HEK293 (cell line): ENCODE results near the gene DRC1.

Source experiments
- CTCF ChIA-PET: fragments of 350-600 bp; formaldehyde crosslinking; extraction: SDS; loops from one replicate; lab custom pipeline; 2021; ENCODE audit warnings: antibody characterized with exemption; lab: Yijun Ruan, JAX
- POLR2A ChIA-PET: fragments of 300-600 bp; formaldehyde crosslinking; extraction: SDS; loops from one replicate; lab custom pipeline; 2020; ENCODE audit warnings: antibody characterized with exemption, inconsistent platforms; lab: Yijun Ruan, JAX
- H3K27ac ChIP-seq: fragments of 200-500 bp; sonication (Bioruptor generic); 2 replicates; pipeline ENCODE4 v1.5.1; 2014; ENCODE audit warnings: low read depth, low read length, control low read depth, inconsistent platforms; ENCODE audit errors: extremely low read depth
- H3K36me3 ChIP-seq, 2 experiments: fragments of 200-500 bp in 1 of 2; sonication (Bioruptor generic) in 1 of 2; 1 replicate in 1 of 2; 2 replicates in 1 of 2; pipeline ENCODE4 v1.5.1; 2014 to 2017; ENCODE audit warnings: inconsistent platforms in 2 of 2, low read length in 2 of 2; ENCODE audit not compliant: control insufficient read depth in 2 of 2, insufficient read depth in 1 of 2
- H3K4me1 ChIP-seq: fragments of 200-500 bp; sonication (Bioruptor generic); 2 replicates; pipeline ENCODE4 v1.5.1; 2014; ENCODE audit warnings: mild to moderate bottlenecking, low read length, inconsistent platforms; ENCODE audit not compliant: control insufficient read depth, insufficient read depth
- H3K4me3 ChIP-seq: 2 replicates; pipeline ENCODE4 v1.5.1; 2011; ENCODE audit warnings: low read depth, mild to moderate bottlenecking, control low read depth, low read length, moderate library complexity
- H3K9me3 ChIP-seq: fragments of 200-500 bp; sonication (Bioruptor generic); 2 replicates; pipeline ENCODE4 v1.5.1; 2014; ENCODE audit warnings: low read depth, low read length, inconsistent platforms; ENCODE audit not compliant: control insufficient read depth, insufficient read depth
- EGR2 ChIP-seq: fragments of 450-650 bp; formaldehyde crosslinking; IDR thresholded peaks from 2 replicates; pipeline ENCODE4 v1.5.1; 2016; ENCODE audit warnings: low read depth, missing biosample characterization, missing genetic modification characterization
- GLIS1 ChIP-seq: fragments of 450-650 bp; formaldehyde crosslinking; IDR thresholded peaks from 2 replicates; pipeline ENCODE4 v1.5.1; 2016; ENCODE audit warnings: missing biosample characterization, missing genetic modification characterization
- KLF16 ChIP-seq: fragments of 450-650 bp; formaldehyde crosslinking; IDR thresholded peaks from 2 replicates; pipeline ENCODE4 v1.5.1; 2017; ENCODE audit warnings: missing biosample characterization, missing genetic modification characterization
- MZF1 ChIP-seq: fragments of 450-650 bp; formaldehyde crosslinking; IDR thresholded peaks from 2 replicates; pipeline ENCODE4 v1.5.1; 2017; ENCODE audit warnings: missing biosample characterization, missing genetic modification characterization, borderline replicate concordance
- PRDM1 ChIP-seq: fragments of 450-650 bp; formaldehyde crosslinking; IDR thresholded peaks from 2 replicates; pipeline ENCODE4; 2016; ENCODE audit warnings: missing biosample characterization, missing genetic modification characterization
- ZBTB8A ChIP-seq: fragments of 450-650 bp; formaldehyde crosslinking; IDR thresholded peaks from 2 replicates; pipeline ENCODE4 v1.5.1; 2016; ENCODE audit warnings: missing biosample characterization, missing genetic modification characterization
- ZNF184 ChIP-seq: fragments of 450-650 bp; IDR thresholded peaks from 2 replicates; pipeline ENCODE4 v1.5.1; 2018; ENCODE audit warnings: missing biosample characterization, mild to moderate bottlenecking, missing genetic modification characterization
- ZNF202 ChIP-seq: fragments of 450-650 bp; formaldehyde crosslinking; IDR thresholded peaks from 2 replicates; pipeline ENCODE4 v1.5.1; 2016; ENCODE audit warnings: missing biosample characterization, missing genetic modification characterization, borderline replicate concordance
- ZNF239 ChIP-seq: fragments of 450-650 bp; formaldehyde crosslinking; IDR thresholded peaks from 2 replicates; pipeline ENCODE4 v1.5.1; 2016; ENCODE audit warnings: missing biosample characterization, missing genetic modification characterization
- ZNF274 ChIP-seq, 2 experiments: fragments of 200-500 bp in 1 of 2; fragments of 450-650 bp in 1 of 2; sonication (Bioruptor generic) in 1 of 2; formaldehyde crosslinking in 1 of 2; IDR thresholded peaks; 2 replicates each; pipeline versions ENCODE4 v1.5.1 to v1.6.1; 2014 to 2016; ENCODE audit warnings: borderline replicate concordance in 1 of 2, inconsistent platforms in 1 of 2, low read length in 1 of 2, missing biosample characterization in 1 of 2, missing genetic modification characterization in 1 of 2
- ZNF311 ChIP-seq: fragments of 450-650 bp; formaldehyde crosslinking; IDR thresholded peaks from 2 replicates; pipeline ENCODE4 v1.5.1; 2017; ENCODE audit warnings: missing biosample characterization, missing genetic modification characterization, borderline replicate concordance
- ZNF324 ChIP-seq: fragments of 450-650 bp; formaldehyde crosslinking; IDR thresholded peaks from 2 replicates; pipeline ENCODE4 v1.5.1; 2016; ENCODE audit warnings: missing biosample characterization, missing genetic modification characterization
- ZNF335 ChIP-seq: fragments of 450-650 bp; formaldehyde crosslinking; conservative IDR thresholded peaks from 2 replicates; pipeline ENCODE4 v1.5.1; 2016; ENCODE audit warnings: missing biosample characterization, missing genetic modification characterization
- ZNF501 ChIP-seq: fragments of 450-650 bp; formaldehyde crosslinking; IDR thresholded peaks from 2 replicates; pipeline ENCODE4 v1.5.1; 2016; ENCODE audit warnings: missing biosample characterization, missing genetic modification characterization
- ZNF639 ChIP-seq: fragments of 450-650 bp; formaldehyde crosslinking; IDR thresholded peaks from 2 replicates; pipeline ENCODE4 v1.5.1; 2016; ENCODE audit warnings: missing biosample characterization, missing genetic modification characterization
- ZNF776 ChIP-seq: fragments of 450-650 bp; formaldehyde crosslinking; IDR thresholded peaks from 2 replicates; pipeline ENCODE4 v1.5.0; 2017; ENCODE audit warnings: missing biosample characterization, missing genetic modification characterization, borderline replicate concordance
- ZNF777 ChIP-seq: fragments of 450-650 bp; formaldehyde crosslinking; IDR thresholded peaks from 2 replicates; pipeline ENCODE4 v1.5.1; 2017; ENCODE audit warnings: missing biosample characterization, missing genetic modification characterization, borderline replicate concordance
- TF ChIP-seq, protein P1 (sequence below): fragments of 450-650 bp; formaldehyde crosslinking; IDR thresholded peaks from 2 replicates; pipeline ENCODE4 v1.5.1; 2016; ENCODE audit warnings: missing biosample characterization, missing genetic modification characterization
- TF ChIP-seq, protein P2 (sequence below): fragments of 450-650 bp; formaldehyde crosslinking; IDR thresholded peaks from 2 replicates; pipeline ENCODE4 v1.5.1; 2016; ENCODE audit warnings: missing biosample characterization, missing genetic modification characterization
- TF ChIP-seq, protein P3 (sequence below): fragments of 450-650 bp; formaldehyde crosslinking; IDR thresholded peaks from 2 replicates; pipeline ENCODE4 v1.5.1; 2017; ENCODE audit warnings: missing biosample characterization, missing genetic modification characterization
- TF ChIP-seq, protein P4 (sequence below): fragments of 450-650 bp; formaldehyde crosslinking; IDR thresholded peaks from 2 replicates; pipeline ENCODE4 v1.5.1; 2016; ENCODE audit warnings: missing biosample characterization, missing genetic modification characterization

DRC1 gene

DNA sequence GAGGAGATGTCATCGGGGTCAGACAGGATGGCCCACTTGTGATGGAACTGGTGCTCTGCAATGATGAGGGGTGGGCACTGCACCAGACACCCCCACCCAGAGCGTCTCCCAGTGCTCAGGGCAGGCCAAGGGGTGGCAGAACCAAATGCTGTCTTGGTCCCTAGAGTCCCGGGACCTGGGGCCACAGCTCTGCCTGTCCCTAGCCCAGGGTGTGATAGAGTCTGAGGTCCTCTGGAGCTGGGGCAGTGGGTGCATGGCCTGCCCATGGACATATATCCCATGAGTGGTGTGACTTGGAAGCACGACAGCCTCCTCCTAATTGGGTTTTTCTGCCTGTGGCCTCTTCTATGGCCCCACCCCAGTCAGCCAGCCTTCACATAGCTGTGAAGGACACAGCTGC, 82.9 kb downstream of the DRC1 start:
- Histone ChIP-seq H3K9me3 (no peaks in the 10 kb centered on the region), H3K4me1 (no peaks in the 10 kb centered on the region), H3K36me3 (no peaks in the 10 kb centered on the region), H3K4me3 (no peak overlapping the region), H3K27ac (no peak overlapping the region; the same call in 1 of the 2 replicates)
- TF ChIP-seq GLIS1 (tag by site-specific recombination) (no peak), ZNF324 (tag by site-specific recombination) (no peak), EGR2 (tag by site-specific recombination) (no peak), ZNF311 (no peak), MZF1 (no peak), ZNF335 (tag by site-specific recombination) (no peak), ZNF274 (IDR thresholded peaks at IDR 0.05; ENCODE audit: low read length) (no peak), ZNF274 (tag by site-specific recombination; IDR thresholded peaks at IDR 0.05; ENCODE audit: borderline replicate concordance) (no peak), ZNF501 (tag by site-specific recombination) (no peak), ZBTB8A (tag by site-specific recombination) (no peak), KLF16 (tag by site-specific recombination) (no peak), PRDM1 (no peak), ZNF239 (tag by site-specific recombination) (no peak), ZNF639 (no peak), ZNF184 (tag by site-specific recombination) (no peak)
- TF ChIP-seq, protein P1, sequence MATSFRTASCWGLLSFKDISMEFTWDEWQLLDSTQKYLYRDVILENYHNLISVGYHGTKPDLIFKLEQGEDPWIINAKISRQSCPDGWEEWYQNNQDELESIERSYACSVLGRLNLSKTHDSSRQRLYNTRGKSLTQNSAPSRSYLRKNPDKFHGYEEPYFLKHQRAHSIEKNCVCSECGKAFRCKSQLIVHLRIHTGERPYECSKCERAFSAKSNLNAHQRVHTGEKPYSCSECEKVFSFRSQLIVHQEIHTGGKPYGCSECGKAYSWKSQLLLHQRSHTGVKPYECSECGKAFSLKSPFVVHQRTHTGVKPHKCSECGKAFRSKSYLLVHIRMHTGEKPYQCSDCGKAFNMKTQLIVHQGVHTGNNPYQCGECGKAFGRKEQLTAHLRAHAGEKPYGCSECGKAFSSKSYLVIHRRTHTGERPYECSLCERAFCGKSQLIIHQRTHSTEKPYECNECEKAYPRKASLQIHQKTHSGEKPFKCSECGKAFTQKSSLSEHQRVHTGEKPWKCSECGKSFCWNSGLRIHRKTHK: no peak
- TF ChIP-seq, protein P2, sequence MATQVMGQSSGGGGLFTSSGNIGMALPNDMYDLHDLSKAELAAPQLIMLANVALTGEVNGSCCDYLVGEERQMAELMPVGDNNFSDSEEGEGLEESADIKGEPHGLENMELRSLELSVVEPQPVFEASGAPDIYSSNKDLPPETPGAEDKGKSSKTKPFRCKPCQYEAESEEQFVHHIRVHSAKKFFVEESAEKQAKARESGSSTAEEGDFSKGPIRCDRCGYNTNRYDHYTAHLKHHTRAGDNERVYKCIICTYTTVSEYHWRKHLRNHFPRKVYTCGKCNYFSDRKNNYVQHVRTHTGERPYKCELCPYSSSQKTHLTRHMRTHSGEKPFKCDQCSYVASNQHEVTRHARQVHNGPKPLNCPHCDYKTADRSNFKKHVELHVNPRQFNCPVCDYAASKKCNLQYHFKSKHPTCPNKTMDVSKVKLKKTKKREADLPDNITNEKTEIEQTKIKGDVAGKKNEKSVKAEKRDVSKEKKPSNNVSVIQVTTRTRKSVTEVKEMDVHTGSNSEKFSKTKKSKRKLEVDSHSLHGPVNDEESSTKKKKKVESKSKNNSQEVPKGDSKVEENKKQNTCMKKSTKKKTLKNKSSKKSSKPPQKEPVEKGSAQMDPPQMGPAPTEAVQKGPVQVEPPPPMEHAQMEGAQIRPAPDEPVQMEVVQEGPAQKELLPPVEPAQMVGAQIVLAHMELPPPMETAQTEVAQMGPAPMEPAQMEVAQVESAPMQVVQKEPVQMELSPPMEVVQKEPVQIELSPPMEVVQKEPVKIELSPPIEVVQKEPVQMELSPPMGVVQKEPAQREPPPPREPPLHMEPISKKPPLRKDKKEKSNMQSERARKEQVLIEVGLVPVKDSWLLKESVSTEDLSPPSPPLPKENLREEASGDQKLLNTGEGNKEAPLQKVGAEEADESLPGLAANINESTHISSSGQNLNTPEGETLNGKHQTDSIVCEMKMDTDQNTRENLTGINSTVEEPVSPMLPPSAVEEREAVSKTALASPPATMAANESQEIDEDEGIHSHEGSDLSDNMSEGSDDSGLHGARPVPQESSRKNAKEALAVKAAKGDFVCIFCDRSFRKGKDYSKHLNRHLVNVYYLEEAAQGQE (tag by site-specific recombination): no peak
- TF ChIP-seq, protein P3, sequence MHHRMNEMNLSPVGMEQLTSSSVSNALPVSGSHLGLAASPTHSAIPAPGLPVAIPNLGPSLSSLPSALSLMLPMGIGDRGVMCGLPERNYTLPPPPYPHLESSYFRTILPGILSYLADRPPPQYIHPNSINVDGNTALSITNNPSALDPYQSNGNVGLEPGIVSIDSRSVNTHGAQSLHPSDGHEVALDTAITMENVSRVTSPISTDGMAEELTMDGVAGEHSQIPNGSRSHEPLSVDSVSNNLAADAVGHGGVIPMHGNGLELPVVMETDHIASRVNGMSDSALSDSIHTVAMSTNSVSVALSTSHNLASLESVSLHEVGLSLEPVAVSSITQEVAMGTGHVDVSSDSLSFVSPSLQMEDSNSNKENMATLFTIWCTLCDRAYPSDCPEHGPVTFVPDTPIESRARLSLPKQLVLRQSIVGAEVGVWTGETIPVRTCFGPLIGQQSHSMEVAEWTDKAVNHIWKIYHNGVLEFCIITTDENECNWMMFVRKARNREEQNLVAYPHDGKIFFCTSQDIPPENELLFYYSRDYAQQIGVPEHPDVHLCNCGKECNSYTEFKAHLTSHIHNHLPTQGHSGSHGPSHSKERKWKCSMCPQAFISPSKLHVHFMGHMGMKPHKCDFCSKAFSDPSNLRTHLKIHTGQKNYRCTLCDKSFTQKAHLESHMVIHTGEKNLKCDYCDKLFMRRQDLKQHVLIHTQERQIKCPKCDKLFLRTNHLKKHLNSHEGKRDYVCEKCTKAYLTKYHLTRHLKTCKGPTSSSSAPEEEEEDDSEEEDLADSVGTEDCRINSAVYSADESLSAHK (tag by site-specific recombination): no peak
- ChIA-PET CTCF (no interaction called here), POLR2A (interaction anchor here (0.5 kb wide), 1 partner anchor 318 kb away, joined by 3 read pairs; no protein-coding TSS in a partner anchor)

- Histone ChIP-seq H3K4me3 (no peak overlapping the region), H3K27ac (no peak overlapping the region), H3K36me3 (no peaks in the 10 kb centered on the region), H3K4me1 (no peaks in the 10 kb centered on the region), H3K9me3 (no peaks in the 10 kb centered on the region)
- CTCF ChIA-PET: no interaction called here
- POLR2A ChIA-PET: interaction anchor here (0.5 kb wide), 1 partner anchor 319 kb away, joined by 3 read pairs; no protein-coding TSS in a partner anchor
- no peak for TF ChIP-seq ZNF202 (tag by site-specific recombination)
- no peak for TF ChIP-seq ZNF776 (tag by site-specific recombination)
- no peak for TF ChIP-seq ZNF777 (tag by site-specific recombination)
- TF ChIP-seq, protein P4, sequence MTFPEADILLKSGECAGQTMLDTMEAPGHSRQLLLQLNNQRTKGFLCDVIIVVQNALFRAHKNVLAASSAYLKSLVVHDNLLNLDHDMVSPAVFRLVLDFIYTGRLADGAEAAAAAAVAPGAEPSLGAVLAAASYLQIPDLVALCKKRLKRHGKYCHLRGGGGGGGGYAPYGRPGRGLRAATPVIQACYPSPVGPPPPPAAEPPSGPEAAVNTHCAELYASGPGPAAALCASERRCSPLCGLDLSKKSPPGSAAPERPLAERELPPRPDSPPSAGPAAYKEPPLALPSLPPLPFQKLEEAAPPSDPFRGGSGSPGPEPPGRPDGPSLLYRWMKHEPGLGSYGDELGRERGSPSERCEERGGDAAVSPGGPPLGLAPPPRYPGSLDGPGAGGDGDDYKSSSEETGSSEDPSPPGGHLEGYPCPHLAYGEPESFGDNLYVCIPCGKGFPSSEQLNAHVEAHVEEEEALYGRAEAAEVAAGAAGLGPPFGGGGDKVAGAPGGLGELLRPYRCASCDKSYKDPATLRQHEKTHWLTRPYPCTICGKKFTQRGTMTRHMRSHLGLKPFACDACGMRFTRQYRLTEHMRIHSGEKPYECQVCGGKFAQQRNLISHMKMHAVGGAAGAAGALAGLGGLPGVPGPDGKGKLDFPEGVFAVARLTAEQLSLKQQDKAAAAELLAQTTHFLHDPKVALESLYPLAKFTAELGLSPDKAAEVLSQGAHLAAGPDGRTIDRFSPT (tag by site-specific recombination): no peak
Observed at GRCh38 chr2:26485099-26485498, 83.4 kb downstream of the DRC1 start.
